Activated effector memory CD4-positive, alpha-beta T cell treated with Interleukin-2 at 50 U/mL for 16 hours (primary cell): Measurements from ENCODE around the gene GPR137.
"Not testable (repeated sequence)": the region's sequence is repeated elsewhere in the genome, so short reads cannot be mapped to it uniquely, and the experiment has no call there.

Source experiments
- DNase-seq: peaks from one replicate; pipeline ENCODE4 v3.0.0-alpha.2; 2020

The GPR137 gene

DNA sequence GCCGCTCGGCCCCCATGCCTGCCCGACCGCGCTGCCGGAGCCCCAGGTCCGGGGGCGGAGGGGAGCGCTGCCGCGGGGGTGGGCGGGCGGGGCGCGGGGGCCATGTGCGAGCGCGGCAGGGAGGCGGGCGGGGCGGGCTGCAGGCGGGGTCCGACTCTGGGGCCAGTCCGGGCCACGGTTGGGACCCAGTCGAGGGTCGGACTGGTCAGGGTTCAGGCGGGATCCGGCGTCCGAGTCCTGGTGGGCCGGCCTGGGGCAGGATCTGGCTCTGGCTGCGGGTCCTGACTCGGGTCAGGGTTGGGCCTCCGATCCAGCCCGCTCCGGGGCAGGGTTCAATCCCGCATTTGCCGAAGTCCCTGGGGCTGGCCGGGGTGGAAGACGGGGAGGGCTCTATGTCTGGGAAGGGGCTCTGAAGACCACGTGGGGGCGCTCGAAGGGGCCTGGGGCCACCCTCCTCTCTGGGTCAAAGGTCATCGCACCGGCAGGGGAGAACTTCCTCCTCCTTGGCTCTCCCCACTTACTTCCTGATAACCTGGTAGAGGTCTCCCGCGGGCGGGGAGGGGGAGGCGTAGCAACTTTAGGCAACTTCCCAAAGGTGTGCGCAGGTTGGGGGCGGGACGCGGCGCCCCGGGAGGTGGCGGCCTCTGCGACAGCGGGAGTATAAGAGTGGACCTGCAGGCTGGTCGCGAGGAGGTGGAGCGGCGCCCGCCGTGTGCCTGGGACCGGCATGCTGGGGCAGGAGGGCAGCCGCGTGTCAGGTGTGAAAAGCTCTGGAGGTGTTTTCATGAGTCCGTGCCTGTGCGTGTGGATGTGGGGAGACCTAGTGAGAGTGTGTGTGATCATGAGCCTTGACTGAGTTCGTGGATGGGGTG lies 20.3 kb downstream of the GPR137 start:
- peak; percentile 62 for DNase-seq

- no peak for DNase-seq
Observed at GRCh38 chr11:64306563-64306875, 20.9 kb downstream of the GPR137 start.

GRCh38 chr11:64306876-64307622 lies 21.4 kb downstream of the GPR137 start:
- DNase-seq, result no peak

GRCh38 chr11:64307795-64308194 lies 22.1 kb downstream of the GPR137 start:
- not testable (repeated sequence) for DNase-seq

GRCh38 chr11:64312947-64313346 lies 27.3 kb downstream of the GPR137 start:
- DNase-seq, result no peak

DNA sequence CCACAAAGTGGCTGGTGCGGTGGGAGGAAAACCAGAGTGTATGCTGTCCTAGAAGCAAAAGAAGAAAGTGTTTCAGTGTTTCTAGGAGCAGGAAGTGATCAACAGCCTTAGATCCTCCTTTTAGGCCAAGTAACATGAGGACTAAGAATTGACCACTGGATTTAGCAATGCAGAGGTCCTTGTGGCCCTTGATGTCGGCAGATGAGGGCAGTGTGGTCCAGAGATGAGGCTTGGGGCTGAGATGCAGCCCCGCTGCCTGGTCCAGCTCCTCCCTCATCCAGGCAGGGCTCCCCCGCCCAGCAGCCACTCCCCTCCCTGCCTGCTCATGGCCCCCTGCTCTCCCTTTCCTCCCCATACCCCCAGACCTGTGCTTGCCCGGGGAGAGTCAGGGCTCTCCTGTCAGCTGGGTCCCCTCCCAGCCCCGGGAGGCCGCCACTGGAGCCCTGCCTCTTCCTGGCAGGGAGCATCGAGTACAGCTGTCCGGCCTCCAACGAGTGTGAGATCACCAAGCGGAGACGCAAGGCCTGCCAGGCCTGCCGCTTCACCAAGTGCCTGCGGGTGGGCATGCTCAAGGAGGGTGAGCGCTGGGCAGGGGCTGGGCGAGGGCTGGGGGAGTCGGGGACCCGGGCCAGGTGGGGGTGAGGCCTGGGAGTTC lies 28.0 kb downstream of the GPR137 start:
- DNase-seq, result no peak

DNA sequence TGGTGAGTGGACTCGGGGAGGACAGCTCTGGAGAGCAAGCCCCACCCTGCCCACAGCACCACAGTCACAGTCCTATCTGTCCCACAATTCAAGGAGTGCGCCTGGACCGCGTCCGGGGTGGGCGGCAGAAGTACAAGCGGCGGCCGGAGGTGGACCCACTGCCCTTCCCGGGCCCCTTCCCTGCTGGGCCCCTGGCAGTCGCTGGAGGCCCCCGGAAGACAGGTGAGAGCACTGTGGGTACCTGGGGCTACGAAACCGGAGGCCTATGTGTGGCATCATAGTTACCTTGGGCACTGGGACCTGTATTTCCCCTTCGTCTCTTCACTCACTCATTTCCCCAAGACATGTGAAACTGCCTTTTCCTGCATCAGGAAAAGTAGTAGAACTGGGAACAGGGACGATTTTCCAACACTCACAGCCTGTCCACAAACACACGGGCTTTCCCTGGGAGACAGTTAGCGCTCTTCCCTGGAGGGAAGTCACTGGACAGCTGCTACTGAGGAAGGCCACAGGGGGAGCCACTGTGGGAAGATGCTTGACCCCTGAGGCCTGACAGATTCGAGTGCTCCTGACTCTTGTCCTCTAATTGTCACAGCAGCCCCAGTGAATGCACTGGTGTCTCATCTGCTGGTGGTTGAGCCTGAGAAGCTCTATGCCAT lies 28.6 kb downstream of the GPR137 start:
- DNase-seq, result no peak

DNA sequence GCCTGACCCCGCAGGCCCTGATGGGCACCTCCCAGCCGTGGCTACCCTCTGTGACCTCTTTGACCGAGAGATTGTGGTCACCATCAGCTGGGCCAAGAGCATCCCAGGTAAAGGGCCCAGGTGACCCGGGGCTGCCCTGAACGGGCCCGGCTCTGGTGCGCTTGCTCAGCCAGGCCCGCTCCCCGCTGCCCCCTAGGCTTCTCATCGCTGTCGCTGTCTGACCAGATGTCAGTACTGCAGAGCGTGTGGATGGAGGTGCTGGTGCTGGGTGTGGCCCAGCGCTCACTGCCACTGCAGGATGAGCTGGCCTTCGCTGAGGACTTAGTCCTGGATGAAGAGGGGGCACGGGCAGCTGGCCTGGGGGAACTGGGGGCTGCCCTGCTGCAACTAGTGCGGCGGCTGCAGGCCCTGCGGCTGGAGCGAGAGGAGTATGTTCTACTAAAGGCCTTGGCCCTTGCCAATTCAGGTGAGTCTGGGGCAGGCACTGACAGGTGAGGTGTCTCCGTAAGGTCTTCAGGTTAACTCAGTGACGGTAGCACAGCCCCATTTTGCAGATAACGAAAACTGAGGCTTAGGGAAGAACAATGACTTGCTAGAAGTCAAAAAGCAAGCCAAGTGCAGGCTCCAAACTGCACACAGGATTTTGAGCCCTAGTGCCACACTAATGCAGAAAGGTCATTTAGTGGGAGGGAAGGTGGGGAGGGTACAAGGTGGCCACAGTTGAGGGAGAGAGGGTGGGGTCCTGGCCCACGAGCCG lies 29.3 kb downstream of the GPR137 start:
- DNase-seq, result no peak

DNA sequence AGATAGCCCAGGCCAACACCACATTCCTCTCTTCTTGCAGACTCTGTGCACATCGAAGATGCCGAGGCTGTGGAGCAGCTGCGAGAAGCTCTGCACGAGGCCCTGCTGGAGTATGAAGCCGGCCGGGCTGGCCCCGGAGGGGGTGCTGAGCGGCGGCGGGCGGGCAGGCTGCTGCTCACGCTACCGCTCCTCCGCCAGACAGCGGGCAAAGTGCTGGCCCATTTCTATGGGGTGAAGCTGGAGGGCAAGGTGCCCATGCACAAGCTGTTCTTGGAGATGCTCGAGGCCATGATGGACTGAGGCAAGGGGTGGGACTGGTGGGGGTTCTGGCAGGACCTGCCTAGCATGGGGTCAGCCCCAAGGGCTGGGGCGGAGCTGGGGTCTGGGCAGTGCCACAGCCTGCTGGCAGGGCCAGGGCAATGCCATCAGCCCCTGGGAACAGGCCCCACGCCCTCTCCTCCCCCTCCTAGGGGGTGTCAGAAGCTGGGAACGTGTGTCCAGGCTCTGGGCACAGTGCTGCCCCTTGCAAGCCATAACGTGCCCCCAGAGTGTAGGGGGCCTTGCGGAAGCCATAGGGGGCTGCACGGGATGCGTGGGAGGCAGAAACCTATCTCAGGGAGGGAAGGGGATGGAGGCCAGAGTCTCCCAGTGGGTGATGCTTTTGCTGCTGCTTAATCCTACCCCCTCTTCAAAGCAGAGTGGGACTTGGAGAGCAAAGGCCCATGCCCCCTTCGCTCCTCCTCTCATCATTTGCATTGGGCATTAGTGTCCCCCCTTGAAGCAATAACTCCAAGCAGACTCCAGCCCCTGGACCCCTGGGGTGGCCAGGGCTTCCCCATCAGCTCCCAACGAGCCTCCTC lies 30.2 kb downstream of the GPR137 start:
- DNase-seq, result not testable (repeated sequence)

DNA sequence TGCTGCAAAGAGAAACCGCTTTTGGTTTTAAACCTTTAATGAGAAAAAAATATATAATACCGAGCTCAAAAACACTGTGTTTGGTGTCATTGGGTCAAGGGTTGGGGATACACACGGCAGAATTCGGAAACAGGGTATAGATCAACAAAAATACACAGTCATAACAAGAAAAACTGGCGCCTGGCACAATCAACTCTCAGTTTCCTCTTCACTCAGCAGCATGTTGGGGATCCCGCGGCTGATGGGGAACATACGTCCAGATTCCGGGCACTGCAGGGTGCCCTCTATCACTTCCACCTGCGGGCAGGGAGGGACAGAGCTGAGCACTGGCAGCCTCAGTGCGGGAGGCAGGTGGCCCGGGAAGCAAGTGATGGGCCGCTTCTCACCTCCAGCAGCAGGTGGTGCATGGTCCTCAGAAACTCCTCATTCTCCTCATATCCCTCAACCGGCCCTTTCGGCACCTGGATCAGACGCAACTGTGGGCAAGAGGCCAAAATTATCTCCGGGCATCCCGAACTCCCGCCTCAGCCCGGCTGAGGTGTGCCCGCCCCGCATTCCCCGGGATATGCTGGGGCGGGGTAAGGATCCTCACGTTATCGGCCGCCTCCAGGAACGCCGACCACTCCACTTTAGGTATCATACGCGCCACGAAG lies 31.1 kb downstream of the GPR137 start:
- peak; percentile 35 for DNase-seq

DNA sequence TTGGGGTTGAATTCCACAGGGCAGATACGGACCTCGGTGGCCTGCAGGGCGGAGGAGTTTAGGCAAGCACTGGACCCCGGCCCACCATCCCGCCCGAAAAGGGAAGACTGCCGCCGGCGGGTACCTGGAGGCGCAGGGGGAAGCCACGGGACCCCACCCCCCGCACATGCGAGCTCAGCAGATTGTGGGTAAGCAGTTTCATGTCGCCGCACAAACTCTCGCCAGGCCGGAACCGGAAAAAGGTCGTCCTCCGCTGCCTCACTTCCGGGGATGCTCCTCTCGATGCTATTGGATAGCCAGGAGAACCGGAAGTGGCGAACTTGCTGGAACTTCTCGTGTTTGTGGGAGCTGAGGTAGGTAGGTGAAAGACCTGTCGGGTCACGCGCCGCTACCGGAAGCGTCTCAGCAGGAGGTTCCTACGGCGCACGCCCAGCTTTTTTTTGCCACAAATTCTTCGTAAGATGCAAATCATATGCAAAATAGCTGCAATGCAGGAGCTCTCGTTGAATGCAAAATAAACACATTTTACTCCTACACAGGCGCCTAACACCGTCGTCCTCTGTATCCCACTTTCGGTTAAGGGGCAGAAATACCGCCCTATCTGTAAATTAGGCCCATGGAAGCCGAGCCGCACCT lies 31.8 kb downstream of the GPR137 start, which contains the start of gene TRMT112:
Gene TRMT112 (minus strand): TSS at position 235 of the 636 bp plus-strand sequence. CDS start 33 bp downstream, at position 202.
- DNase-seq, result peak; percentile 94

DNA sequence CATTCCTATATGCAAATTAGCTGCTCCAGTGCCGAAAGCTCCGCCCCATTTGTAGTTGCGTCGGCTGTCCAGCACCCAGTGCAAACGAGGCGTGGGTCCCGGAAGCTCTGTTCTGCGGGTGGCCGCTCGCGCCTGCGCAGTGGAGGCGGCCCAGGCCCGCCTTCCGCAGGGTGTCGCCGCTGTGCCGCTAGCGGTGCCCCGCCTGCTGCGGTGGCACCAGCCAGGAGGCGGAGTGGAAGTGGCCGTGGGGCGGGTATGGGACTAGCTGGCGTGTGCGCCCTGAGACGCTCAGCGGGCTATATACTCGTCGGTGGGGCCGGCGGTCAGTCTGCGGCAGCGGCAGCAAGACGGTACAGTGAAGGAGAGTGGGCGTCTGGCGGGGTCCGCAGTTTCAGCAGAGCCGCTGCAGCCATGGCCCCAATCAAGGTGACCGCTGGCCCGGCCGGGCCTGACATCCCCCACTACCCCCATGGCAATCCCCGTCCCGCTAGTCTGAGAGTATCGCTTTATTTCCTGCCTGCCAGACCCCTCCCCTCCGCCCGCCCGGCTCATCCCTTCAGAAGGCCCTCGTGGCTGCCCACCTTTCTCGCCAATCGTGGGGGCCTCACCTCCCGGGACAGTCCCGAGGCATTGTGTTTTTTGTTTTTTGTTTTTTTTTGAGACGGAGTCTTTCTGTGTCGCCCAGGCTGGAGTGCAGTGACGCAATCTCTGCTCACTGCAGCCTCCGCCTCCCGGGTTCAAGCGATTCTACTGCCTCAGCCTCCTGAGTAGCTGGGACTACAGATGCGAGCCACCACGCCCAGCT lies 32.5 kb downstream of the GPR137 start, which contains the start of gene PRDX5:
Gene PRDX5 (plus strand): TSS at position 161 of the 805 bp plus-strand sequence. CDS start 95 bp downstream, at position 256.
- peak; percentile 94 for DNase-seq

- no peak for DNase-seq
Observed at GRCh38 chr11:64318766-64319761, 33.4 kb downstream of the GPR137 start.

- no peak for DNase-seq
Observed at GRCh38 chr11:64320556-64320955, 34.9 kb downstream of the GPR137 start.

DNA sequence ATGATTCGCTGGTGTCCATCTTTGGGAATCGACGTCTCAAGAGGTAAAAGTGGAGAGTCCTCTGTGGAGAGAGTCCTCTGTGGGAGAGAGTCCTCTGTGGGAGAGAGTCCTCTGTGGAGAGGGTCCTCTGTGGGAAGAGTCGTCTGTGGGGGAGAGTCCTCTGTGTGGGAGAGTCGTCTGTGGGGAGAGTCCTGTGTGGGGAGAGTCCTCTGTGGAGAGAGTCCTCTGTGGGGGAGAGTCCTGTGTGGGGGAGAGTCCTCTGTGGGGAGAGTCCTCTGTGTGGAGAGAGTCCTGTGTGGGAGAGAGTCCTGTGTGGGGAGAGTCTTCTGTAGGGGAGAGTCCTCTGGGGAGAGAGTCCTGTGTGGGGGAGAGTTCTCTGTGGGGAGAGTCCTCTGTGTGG lies 35.4 kb downstream of the GPR137 start:
- no peak for DNase-seq

DNA sequence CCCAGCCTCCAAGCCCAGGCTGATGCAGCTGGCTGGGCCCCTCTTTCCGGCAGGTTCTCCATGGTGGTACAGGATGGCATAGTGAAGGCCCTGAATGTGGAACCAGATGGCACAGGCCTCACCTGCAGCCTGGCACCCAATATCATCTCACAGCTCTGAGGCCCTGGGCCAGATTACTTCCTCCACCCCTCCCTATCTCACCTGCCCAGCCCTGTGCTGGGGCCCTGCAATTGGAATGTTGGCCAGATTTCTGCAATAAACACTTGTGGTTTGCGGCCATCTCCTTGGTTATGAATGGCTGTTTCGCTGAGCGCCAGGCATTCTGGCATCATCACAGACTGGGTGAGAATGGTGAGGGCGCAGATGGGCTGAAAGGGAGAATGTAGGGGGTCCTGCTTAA lies 35.9 kb downstream of the GPR137 start:
- DNase-seq, result no peak

GRCh38 chr11:64322925-64323260 lies 37.2 kb downstream of the GPR137 start:
- DNase-seq, result no peak

GRCh38 chr11:64323373-64323772 lies 37.7 kb downstream of the GPR137 start:
- no peak for DNase-seq
